ENCODE results near the gene ITGAL.

DNA sequence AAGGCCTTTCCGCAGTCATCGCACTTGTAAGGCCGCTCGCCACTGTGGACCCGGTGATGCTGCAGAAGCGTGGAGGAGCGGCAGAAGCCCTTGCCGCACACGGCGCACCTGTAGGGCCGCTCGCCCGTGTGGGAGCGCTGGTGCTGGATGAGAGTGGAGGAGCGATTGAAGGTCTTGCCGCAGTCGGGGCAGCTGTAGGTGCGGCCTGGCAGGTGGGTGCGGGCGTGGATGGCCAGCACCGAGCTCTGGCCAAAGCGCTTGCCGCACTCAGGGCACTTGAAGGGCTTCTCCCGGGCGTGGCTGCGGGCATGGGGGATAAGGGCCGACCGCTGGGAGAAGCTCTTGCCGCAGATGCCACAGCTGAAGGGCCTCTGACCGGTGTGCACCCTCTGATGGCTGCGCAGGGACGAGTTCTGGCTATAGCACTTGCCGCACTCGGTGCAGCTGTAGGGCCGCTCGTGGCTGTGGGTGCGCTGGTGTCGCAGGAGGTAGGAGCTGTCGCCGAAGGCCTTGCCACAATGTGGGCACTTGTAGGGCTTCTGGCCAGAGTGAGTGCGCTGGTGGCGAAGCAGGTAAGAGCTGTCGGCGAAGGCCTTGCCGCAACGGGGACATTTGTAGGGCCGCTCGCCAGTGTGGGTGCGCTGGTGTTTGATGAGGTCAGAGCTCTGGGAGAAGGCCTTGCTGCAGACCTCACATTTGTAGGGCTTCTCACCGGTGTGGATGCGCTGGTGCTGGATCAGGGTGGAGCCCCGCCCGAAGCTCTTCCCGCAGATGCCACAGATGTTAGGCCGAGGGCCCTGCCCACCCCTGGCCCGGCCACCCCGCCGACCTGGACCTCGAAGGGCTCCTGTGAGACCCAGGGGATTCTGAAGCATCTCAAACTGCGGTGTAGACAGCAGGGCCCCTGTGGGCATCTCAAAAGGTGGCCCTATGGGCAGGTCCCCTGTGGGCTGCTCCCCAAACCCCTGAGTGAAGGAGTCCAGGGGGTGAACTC is 52.3 kb downstream of the ITGAL start:
- TF ChIP-seq RXRA (IDR thresholded peaks at IDR 0.05; ENCODE audit: insufficient read depth, low read depth, low read length) (no peak), POLR2A (IDR thresholded peaks at IDR 0.05; ENCODE audit: control extremely low read depth in 1 of 2, low read depth in 2 of 2, low read length in 2 of 2) (no peak)
